Mononuclear cell (primary cell): Measurements from ENCODE around the gene MFAP4. TPM values are rescaled to one million over a fixed set of nuclear protein-coding genes. Genes with fewer than 3 reads are reported as not detected.

Source experiments
- H3K27me3 ChIP-seq: 2 replicates; pipeline ENCODE4 v1.6.0; 2011; ENCODE audit warnings: low read length, control low read depth; ENCODE audit not compliant: insufficient read depth
- H3K4me1 ChIP-seq: 2 replicates; pipeline ENCODE4 v1.5.1; 2011; ENCODE audit warnings: mild to moderate bottlenecking, low read length, control low read depth; ENCODE audit not compliant: insufficient read depth
- H3K4me3 ChIP-seq: 2 replicates; pipeline ENCODE4 v1.5.1; 2011; ENCODE audit warnings: mild to moderate bottlenecking, low read length, moderate library complexity
- H3K9me3 ChIP-seq: 2 replicates; pipeline ENCODE4 v1.5.1; 2011; ENCODE audit warnings: low read depth, mild to moderate bottlenecking, control low read depth, low read length
- total RNA-seq: library from RNA; depleted of rRNA; stranded (reverse); fragments of >200 nt; gene quantifications from one replicate; pipeline ENCODE4 v1.2.3, GENCODE V29; 2012

The MFAP4 gene
- total RNA-seq, 1 donor: not detected

- Histone ChIP-seq H3K27me3 (no peaks in the 10 kb centered on the region), H3K4me1 (no peaks in the 10 kb centered on the region), H3K9me3 (no peaks in the 10 kb centered on the region)
Observed at GRCh38 chr17:19335951-19336631, 50.9 kb downstream of the MFAP4 start.

GRCh38 chr17:19334331-19334730, 52.7 kb downstream of the MFAP4 start:
- Histone ChIP-seq H3K27me3 (no peaks in the 10 kb centered on the region), H3K4me3 (no peak overlapping the region), H3K4me1 (no peaks in the 10 kb centered on the region), H3K9me3 (no peaks in the 10 kb centered on the region)

More at GRCh38 chr17:19335951-19336631, 50.9 kb downstream of the MFAP4 start:
- H3K4me3 ChIP-seq: no peak overlapping the region

- Histone ChIP-seq H3K4me1 (no peaks in the 10 kb centered on the region), H3K4me3 (no peak overlapping the region), H3K27me3 (no peaks in the 10 kb centered on the region), H3K9me3 (no peaks in the 10 kb centered on the region)
Observed at GRCh38 chr17:19333736-19334290, 53.2 kb downstream of the MFAP4 start.

Other genes with a start within 250 kb of the MFAP4 start
- 8.4 TPM for gene EPN2, start 149.8 kb downstream of the MFAP4 start, total RNA-seq
- gene B9D1, start 24.5 kb downstream of the MFAP4 start, total RNA-seq: 0.63 TPM
- gene MAPK7, start 8.7 kb downstream of the MFAP4 start, total RNA-seq: 16.0 TPM
- 0.21 TPM for gene RNF112, start 24.0 kb upstream of the MFAP4 start, total RNA-seq
- gene SLC47A1, start 146.7 kb upstream of the MFAP4 start, total RNA-seq: 0.73 TPM